GM23338 (cell line): ENCODE measurements around the gene APPBP2. TPM values are rescaled to one million over a fixed set of nuclear protein-coding genes. Genes with fewer than 3 reads are reported as not detected.

ENCODE experiments used
- ATAC-seq: fragments of 200-7000 bp; cut with Tn5 transposase; 3 replicates; pipeline ENCODE4 v1.9.1; 2020
- DNase-seq: peaks from one replicate; pipeline ENCODE4 v3.0.0-alpha.2; 2015; ENCODE audit warnings: low spot score
- H2AFZ ChIP-seq: fragments of 200-600 bp; sonication (generic); 2 replicates; pipeline ENCODE4 v1.8.0; 2016; ENCODE audit warnings: antibody characterized with exemption, mild to moderate bottlenecking, moderate library complexity
- H3F3A ChIP-seq: fragments of 200-600 bp; sonication (generic); replicated peaks from 2 replicates; pipeline ENCODE4 v1.8.0; 2017; ENCODE audit warnings: antibody characterized with exemption, mixed run types, low read depth
- H3K27ac ChIP-seq: fragments of 200-600 bp; sonication (generic); 2 replicates; pipeline ENCODE4 v1.6.1; 2016; ENCODE audit warnings: low read depth
- H3K27me3 ChIP-seq: fragments of 200-600 bp; sonication (generic); 2 replicates; pipeline ENCODE4 v1.8.0; 2016; ENCODE audit warnings: mild to moderate bottlenecking, mixed run types, moderate library complexity; ENCODE audit not compliant: insufficient read depth
- H3K36me3 ChIP-seq: fragments of 200-600 bp; sonication (generic); 2 replicates; pipeline ENCODE4 v1.8.0; 2016; ENCODE audit warnings: mild to moderate bottlenecking; ENCODE audit not compliant: insufficient read depth
- H3K4me1 ChIP-seq: fragments of 200-600 bp; sonication (generic); 2 replicates; pipeline ENCODE4 v1.8.0; 2016; ENCODE audit warnings: mild to moderate bottlenecking, moderate library complexity; ENCODE audit not compliant: insufficient read depth
- H3K4me2 ChIP-seq: fragments of 200-600 bp; sonication (generic); 2 replicates; pipeline ENCODE4 v1.7.1; 2017; ENCODE audit warnings: mixed run types
- H3K4me3 ChIP-seq: fragments of 200-600 bp; sonication (generic); 2 replicates; pipeline ENCODE4 v1.6.1; 2016; ENCODE audit warnings: mixed run types
- H3K79me2 ChIP-seq: fragments of 200-600 bp; sonication (generic); replicated peaks from 2 replicates; pipeline ENCODE4 v1.8.0; 2017; ENCODE audit warnings: mild to moderate bottlenecking; ENCODE audit not compliant: insufficient read depth
- H3K9me2 ChIP-seq: fragments of 200-600 bp; sonication (generic); 2 replicates; pipeline ENCODE4 v1.8.0; 2017; ENCODE audit not compliant: insufficient read depth
- H4K20me1 ChIP-seq: fragments of 200-600 bp; sonication (generic); replicated peaks from 2 replicates; pipeline ENCODE4 v1.8.0; 2017; ENCODE audit warnings: mild to moderate bottlenecking; ENCODE audit not compliant: insufficient read depth
- H3K27ac Mint-ChIP-seq: 2 replicates; pipeline ENCODE4 v1.8.0; 2020; ENCODE audit warnings: inconsistent platforms, mild to moderate bottlenecking, moderate library complexity, mixed read lengths
- H3K27me3 Mint-ChIP-seq: 3 replicates; pipeline ENCODE4 v1.8.0; 2022; ENCODE audit warnings: low read depth, mild to moderate bottlenecking, moderate library complexity, mixed read lengths, inconsistent platforms; ENCODE audit not compliant: insufficient read depth, poor library complexity
- H3K36me3 Mint-ChIP-seq: 3 replicates; pipeline ENCODE4 v1.8.0; 2021; ENCODE audit warnings: low read depth, mild to moderate bottlenecking, inconsistent platforms, moderate library complexity, mixed read lengths
- H3K4me1 Mint-ChIP-seq: 3 replicates; pipeline ENCODE4 v1.8.0; 2020; ENCODE audit warnings: mild to moderate bottlenecking, inconsistent platforms, mixed read lengths
- H3K4me3 Mint-ChIP-seq: 3 replicates; pipeline ENCODE4 v1.8.0; 2021; ENCODE audit warnings: moderate library complexity, mild to moderate bottlenecking, inconsistent platforms, mixed read lengths
- H3K9me3 Mint-ChIP-seq: 3 replicates; pipeline ENCODE4 v1.8.0; 2020; ENCODE audit warnings: moderate library complexity, mild to moderate bottlenecking, inconsistent platforms, mixed read lengths
- CREB1 ChIP-seq: fragments of 250-450 bp; sonication (Bioruptor Pico); IDR thresholded peaks from 2 replicates; pipeline ENCODE4 v1.5.0; 2020; ENCODE audit warnings: low read depth, mild to moderate bottlenecking, moderate library complexity
- CTCF ChIP-seq, 2 experiments: fragments of 200-600 bp in 1 of 2; sonication (generic) in 1 of 2; conservative IDR thresholded peaks; 2 replicates each; pipeline versions ENCODE4 v1.5.1 to v1.6.1; 2016 to 2017; ENCODE audit warnings: antibody characterized with exemption in 2 of 2, low read depth in 2 of 2, mild to moderate bottlenecking in 2 of 2, moderate library complexity in 1 of 2
- ETS1 ChIP-seq: IDR thresholded peaks from 2 replicates; pipeline ENCODE4 v1.6.1; 2016; ENCODE audit warnings: antibody characterized with exemption
- EZH2 ChIP-seq: fragments of 200-600 bp; sonication (generic); IDR thresholded peaks from one replicate; pipeline ENCODE4 v1.8.0; 2017; ENCODE audit warnings: antibody characterized with exemption, mild to moderate bottlenecking, low read depth; ENCODE audit not compliant: unreplicated experiment
- EZH2phosphoT487 ChIP-seq: fragments of 200-600 bp; sonication (generic); IDR thresholded peaks from one replicate; pipeline ENCODE4 v1.8.1; 2018; ENCODE audit warnings: antibody characterized with exemption; ENCODE audit not compliant: unreplicated experiment
- JUNB ChIP-seq: IDR thresholded peaks from one replicate; pipeline ENCODE4 v1.6.1; 2016; ENCODE audit warnings: antibody characterized with exemption; ENCODE audit not compliant: unreplicated experiment
- NANOG ChIP-seq: IDR thresholded peaks from 2 replicates; pipeline ENCODE4 v1.6.1; 2016; ENCODE audit warnings: antibody characterized with exemption, borderline replicate concordance
- POLR2AphosphoS5 ChIP-seq: IDR thresholded peaks from 2 replicates; pipeline ENCODE4 v1.6.1; 2016; ENCODE audit warnings: antibody characterized with exemption, low read depth
- REST ChIP-seq: IDR thresholded peaks from one replicate; pipeline ENCODE4 v1.6.1; 2018; ENCODE audit warnings: antibody characterized with exemption; ENCODE audit not compliant: unreplicated experiment
- STAT1 ChIP-seq: IDR thresholded peaks from one replicate; pipeline ENCODE4 v1.6.1; 2016; ENCODE audit warnings: antibody characterized with exemption; ENCODE audit not compliant: unreplicated experiment
- ZNF114 ChIP-seq: fragments of 250-450 bp; sonication (Bioruptor Pico); IDR thresholded peaks from 2 replicates; pipeline ENCODE4 v1.5.0; 2020; ENCODE audit warnings: mild to moderate bottlenecking, moderate library complexity
- ZNF331 ChIP-seq: fragments of 250-450 bp; sonication (Bioruptor Pico); IDR thresholded peaks from 2 replicates; pipeline ENCODE4 v1.5.0; 2020; ENCODE audit warnings: low read depth, mild to moderate bottlenecking, moderate library complexity
- ZNF462 ChIP-seq: fragments of 250-450 bp; sonication (Bioruptor Pico); IDR thresholded peaks from 2 replicates; pipeline ENCODE4 v1.5.0; 2020; ENCODE audit warnings: mild to moderate bottlenecking, moderate library complexity
- polyA plus RNA-seq: library from polyadenylated mRNA; unstranded; fragments of >200 nt; fragmentation: Nextera tagmentation; extraction: Ambion mirVana; gene quantifications from 2 replicates; pipeline ENCODE4 v1.2.1, GENCODE V29; 2016
- total RNA-seq: library from RNA; depleted of rRNA; stranded (reverse); fragments of >200 nt; shearing (Covaris generic); gene quantifications from 2 replicates; pipeline ENCODE4 v1.2.3, GENCODE V29; 2014

The APPBP2 gene
- total and polyA plus RNA-seq, 2 experiments from 2014 or later = 9.3 to 15.0 TPM

GRCh38 chr17:60534010-60534555, 8.0 kb upstream of the APPBP2 start:
- Histone ChIP-seq H3K4me3 (no peak overlapping the region), H3K79me2 (no peaks in the 10 kb centered on the region), H4K20me1 (no peaks in the 10 kb centered on the region; the same call in none of the 2 replicates), H3K4me1 (no peaks in the 10 kb centered on the region), H3F3A (0 out of 2 replicates have a peak, but pooled peaks cover under 1% of the 10 kb centered on the region), H3K9me2 (0 out of 2 replicates have a peak, but pooled peaks cover 4% of the 10 kb centered on the region), H3K36me3 (no peaks in the 10 kb centered on the region), H3K27ac (no peak overlapping the region), H3K4me2 (no peak overlapping the region), H3K27me3 (no peaks in the 10 kb centered on the region), H2AFZ (no peak overlapping the region)
- no peaks in the 10 kb centered on the region; the same call in 2 of the 3 replicates for H3K4me1 Mint-ChIP-seq
- H3K36me3 Mint-ChIP-seq = peaks cover 5% of the 10 kb centered on the region; the same call in 1 of the 3 replicates
- peaks cover 2% of the 10 kb centered on the region for H3K27me3 Mint-ChIP-seq
- ATAC-seq (no peak), DNase-seq (no peak)
- H3K4me3 Mint-ChIP-seq = no peak overlapping the region
- no peak overlapping the region for H3K27ac Mint-ChIP-seq
- H3K9me3 Mint-ChIP-seq = no peaks in the 10 kb centered on the region
- TF ChIP-seq POLR2AphosphoS5 = no peak
- TF ChIP-seq NANOG = no peak
- TF ChIP-seq ZNF462 (CRISPR knock-in tag) = no peak
- TF ChIP-seq CTCF (conservative IDR thresholded peaks at IDR 0.05; ENCODE audit: low read depth in 2 of 2) = no peak
- no peak for TF ChIP-seq ZNF114
- TF ChIP-seq CREB1 = no peak
- TF ChIP-seq STAT1 = no peak
- TF ChIP-seq ZNF331 (CRISPR knock-in tag) = no peak
- TF ChIP-seq EZH2phosphoT487 = no peak
- no peak for TF ChIP-seq ETS1
- no peak for TF ChIP-seq JUNB
- no peak for TF ChIP-seq EZH2
- no peak for TF ChIP-seq REST
